Calu3 (cell line): Measurements from ENCODE around the gene PPP2R5E. TPM values are rescaled to one million over a fixed set of nuclear protein-coding genes. Genes with fewer than 3 reads are reported as not detected.

Source experiments
- BruUV-seq: library from RNA; stranded (reverse); fragments of 400-500 nt; replicated peaks from 2 replicates; lab custom pipeline; 2021; lab: Mats Ljungman, UMichigan
- CTCF ChIA-PET: fragments of 300-600 bp; sonication (Branson Sonifier 250); formaldehyde crosslinking; loops from one replicate; lab custom pipeline; 2022; ENCODE audit warnings: antibody characterized with exemption; lab: Charles Lee
- DNase-seq: peaks from one replicate; pipeline ENCODE4 v3.0.0; 2022
- H3K27ac Mint-ChIP-seq: one replicate; pipeline ENCODE4 v1.8.0; 2022; ENCODE audit warnings: mixed read lengths; ENCODE audit not compliant: unreplicated experiment
- H3K27me3 Mint-ChIP-seq: one replicate; pipeline ENCODE4 v1.8.0; 2022; ENCODE audit warnings: mixed read lengths; ENCODE audit not compliant: unreplicated experiment
- H3K36me3 Mint-ChIP-seq: one replicate; pipeline ENCODE4 v1.8.0; 2022; ENCODE audit warnings: mild to moderate bottlenecking, moderate library complexity, mixed read lengths; ENCODE audit not compliant: insufficient read depth, unreplicated experiment
- H3K4me1 Mint-ChIP-seq: one replicate; pipeline ENCODE4 v1.8.0; 2022; ENCODE audit warnings: mild to moderate bottlenecking, low read depth, mixed read lengths; ENCODE audit not compliant: unreplicated experiment
- H3K4me3 Mint-ChIP-seq: one replicate; pipeline ENCODE4 v1.8.0; 2022; ENCODE audit warnings: mild to moderate bottlenecking, low read depth, moderate library complexity, mixed read lengths; ENCODE audit not compliant: unreplicated experiment
- H3K9me3 Mint-ChIP-seq: one replicate; pipeline ENCODE4 v1.8.0; 2022; ENCODE audit warnings: low read depth, mixed read lengths; ENCODE audit not compliant: unreplicated experiment
- CTCF ChIP-seq: fragments of 200-600 bp; IDR thresholded peaks from one replicate; pipeline ENCODE4 v1.8.0; 2022; ENCODE audit warnings: antibody characterized with exemption; ENCODE audit not compliant: unreplicated experiment
- intact Hi-C: fragments of 100-400 bp; cut with micrococcal nuclease; formaldehyde crosslinking; loops from one replicate; pipeline ENCODE4 v1.10.0; 2022; ENCODE audit not compliant: unreplicated experiment
- total RNA-seq: library from RNA; stranded (reverse); gene quantifications from 2 replicates; pipeline ENCODE4 v1.2.3, GENCODE V29; 2022

Gene PPP2R5E
- total RNA-seq, 1 experiment from 2014 or later, result 52.5 TPM

DNA sequence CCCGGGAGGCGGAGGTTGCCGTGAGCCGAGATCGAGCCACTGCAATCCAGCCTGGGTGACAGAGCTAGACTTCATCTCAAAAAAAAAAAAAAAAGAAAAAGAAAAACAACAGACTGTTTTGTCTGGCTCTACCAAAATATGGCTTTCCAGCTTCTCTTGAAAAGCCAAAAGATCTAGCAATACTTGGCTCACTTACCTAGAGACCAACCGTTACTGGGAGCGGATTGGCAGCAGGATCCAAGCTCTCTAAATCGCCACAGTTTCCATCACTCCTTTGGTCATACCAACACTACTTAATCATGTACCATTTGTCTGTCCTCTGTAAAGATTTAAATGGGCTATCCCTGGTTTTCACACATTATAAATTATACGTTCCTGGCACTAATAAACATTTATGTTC, 136.8 kb downstream of the PPP2R5E start:
- H3K4me3 Mint-ChIP-seq, result no peak overlapping the region
- CTCF ChIA-PET, result interaction anchor here (0.6 kb wide), 2 partner anchors 135 to 167 kb away, joined by 3 to 7 read pairs; no protein-coding TSS in a partner anchor
- TF ChIP-seq CTCF, result no peak
- peaks cover 5% of the 10 kb centered on the region for H3K36me3 Mint-ChIP-seq
- H3K4me1 Mint-ChIP-seq, result no peaks in the 10 kb centered on the region
- H3K27ac Mint-ChIP-seq, result no peak overlapping the region
- H3K9me3 Mint-ChIP-seq, result no peaks in the 10 kb centered on the region
- H3K27me3 Mint-ChIP-seq, result no peaks in the 10 kb centered on the region
- no TSS peak for BruUV-seq
- intact Hi-C loops, result no loop called here
- no peak for DNase-seq

DNA sequence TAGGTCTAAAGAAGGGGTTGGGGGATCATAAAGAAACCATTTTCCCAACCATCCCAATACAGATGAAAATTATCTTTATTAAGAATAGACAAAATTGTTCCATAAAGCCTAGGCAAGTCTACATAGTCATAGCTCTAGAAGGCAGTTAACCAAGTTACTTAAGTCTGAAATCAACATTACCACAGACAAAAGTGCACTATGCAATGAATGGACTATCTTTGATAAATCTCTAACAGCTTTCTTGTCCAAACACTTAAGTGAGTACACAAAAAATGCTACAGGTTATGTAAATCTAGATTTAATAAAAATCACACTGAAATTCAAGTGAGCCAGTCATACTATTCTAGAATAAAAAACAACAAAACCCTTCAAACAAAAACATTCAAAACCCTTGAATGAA, 137.5 kb downstream of the PPP2R5E start:
- Mint-ChIP-seq H3K9me3 (no peaks in the 10 kb centered on the region), H3K36me3 (peaks cover 5% of the 10 kb centered on the region), H3K4me3 (no peak overlapping the region), H3K27ac (no peak overlapping the region), H3K4me1 (no peaks in the 10 kb centered on the region), H3K27me3 (no peaks in the 10 kb centered on the region)
- no TSS peak for BruUV-seq
- no peak for TF ChIP-seq CTCF
- intact Hi-C loops, result no loop called here
- DNase-seq, result no peak
- CTCF ChIA-PET, result interaction anchor here (0.6 kb wide), 2 partner anchors 135 to 166 kb away, joined by 3 to 7 read pairs; no protein-coding TSS in a partner anchor

GRCh38 chr14:63404906-63405305, 138.3 kb downstream of the PPP2R5E start:
- no peak for TF ChIP-seq CTCF
- no peaks in the 10 kb centered on the region for H3K9me3 Mint-ChIP-seq
- intact Hi-C loops, result no loop called here
- H3K27ac Mint-ChIP-seq, result no peak overlapping the region
- H3K4me1 Mint-ChIP-seq, result no peaks in the 10 kb centered on the region
- no peaks in the 10 kb centered on the region for H3K27me3 Mint-ChIP-seq
- CTCF ChIA-PET, result no interaction called here
- no peak overlapping the region for H3K4me3 Mint-ChIP-seq
- no TSS peak for BruUV-seq
- DNase-seq, result no peak
- H3K36me3 Mint-ChIP-seq, result peaks cover 5% of the 10 kb centered on the region

- no peak overlapping the region for H3K4me3 Mint-ChIP-seq
- CTCF ChIA-PET, result no interaction called here
- no peak for DNase-seq
- peaks cover 9% of the 10 kb centered on the region for H3K36me3 Mint-ChIP-seq
- no TSS peak for BruUV-seq
- H3K27me3 Mint-ChIP-seq, result no peaks in the 10 kb centered on the region
- H3K9me3 Mint-ChIP-seq, result no peaks in the 10 kb centered on the region
- H3K4me1 Mint-ChIP-seq, result no peaks in the 10 kb centered on the region
- intact Hi-C loops, result no loop called here
- no peak for TF ChIP-seq CTCF
- no peak overlapping the region for H3K27ac Mint-ChIP-seq
These were observed 141.5 kb downstream of the PPP2R5E start for GRCh38 chr14:63401646-63402045.
